Hepatocyte (in vitro differentiated cells): ENCODE data around the gene AGAP1.
A peak's percentile ranks its signal among the peaks of the same experiment; 100 is the strongest.

Experiments used
- EZH2phosphoT487 ChIP-seq: fragments of 200-600 bp; sonication (generic); IDR thresholded peaks from one replicate; pipeline ENCODE4 v1.6.1; 2018; ENCODE audit warnings: antibody characterized with exemption, mild to moderate bottlenecking, low read depth, moderate library complexity; ENCODE audit not compliant: unreplicated experiment, severe bottlenecking
- TF ChIP-seq, protein P1 (sequence below): fragments of 200-600 bp; sonication (generic); IDR thresholded peaks from 2 replicates; pipeline ENCODE4 v1.5.1; 2016; ENCODE audit warnings: antibody characterized with exemption, mild to moderate bottlenecking; ENCODE audit not compliant: poor library complexity

- no peak for TF ChIP-seq EZH2phosphoT487
- TF ChIP-seq, protein P1, sequence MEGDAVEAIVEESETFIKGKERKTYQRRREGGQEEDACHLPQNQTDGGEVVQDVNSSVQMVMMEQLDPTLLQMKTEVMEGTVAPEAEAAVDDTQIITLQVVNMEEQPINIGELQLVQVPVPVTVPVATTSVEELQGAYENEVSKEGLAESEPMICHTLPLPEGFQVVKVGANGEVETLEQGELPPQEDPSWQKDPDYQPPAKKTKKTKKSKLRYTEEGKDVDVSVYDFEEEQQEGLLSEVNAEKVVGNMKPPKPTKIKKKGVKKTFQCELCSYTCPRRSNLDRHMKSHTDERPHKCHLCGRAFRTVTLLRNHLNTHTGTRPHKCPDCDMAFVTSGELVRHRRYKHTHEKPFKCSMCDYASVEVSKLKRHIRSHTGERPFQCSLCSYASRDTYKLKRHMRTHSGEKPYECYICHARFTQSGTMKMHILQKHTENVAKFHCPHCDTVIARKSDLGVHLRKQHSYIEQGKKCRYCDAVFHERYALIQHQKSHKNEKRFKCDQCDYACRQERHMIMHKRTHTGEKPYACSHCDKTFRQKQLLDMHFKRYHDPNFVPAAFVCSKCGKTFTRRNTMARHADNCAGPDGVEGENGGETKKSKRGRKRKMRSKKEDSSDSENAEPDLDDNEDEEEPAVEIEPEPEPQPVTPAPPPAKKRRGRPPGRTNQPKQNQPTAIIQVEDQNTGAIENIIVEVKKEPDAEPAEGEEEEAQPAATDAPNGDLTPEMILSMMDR: peak; percentile 93
Measured at GRCh38 chr2:235779444-235779896, 285.6 kb downstream of the AGAP1 start.
